ENCODE data around the gene KIF4A.

KIF4A gene

DNA sequence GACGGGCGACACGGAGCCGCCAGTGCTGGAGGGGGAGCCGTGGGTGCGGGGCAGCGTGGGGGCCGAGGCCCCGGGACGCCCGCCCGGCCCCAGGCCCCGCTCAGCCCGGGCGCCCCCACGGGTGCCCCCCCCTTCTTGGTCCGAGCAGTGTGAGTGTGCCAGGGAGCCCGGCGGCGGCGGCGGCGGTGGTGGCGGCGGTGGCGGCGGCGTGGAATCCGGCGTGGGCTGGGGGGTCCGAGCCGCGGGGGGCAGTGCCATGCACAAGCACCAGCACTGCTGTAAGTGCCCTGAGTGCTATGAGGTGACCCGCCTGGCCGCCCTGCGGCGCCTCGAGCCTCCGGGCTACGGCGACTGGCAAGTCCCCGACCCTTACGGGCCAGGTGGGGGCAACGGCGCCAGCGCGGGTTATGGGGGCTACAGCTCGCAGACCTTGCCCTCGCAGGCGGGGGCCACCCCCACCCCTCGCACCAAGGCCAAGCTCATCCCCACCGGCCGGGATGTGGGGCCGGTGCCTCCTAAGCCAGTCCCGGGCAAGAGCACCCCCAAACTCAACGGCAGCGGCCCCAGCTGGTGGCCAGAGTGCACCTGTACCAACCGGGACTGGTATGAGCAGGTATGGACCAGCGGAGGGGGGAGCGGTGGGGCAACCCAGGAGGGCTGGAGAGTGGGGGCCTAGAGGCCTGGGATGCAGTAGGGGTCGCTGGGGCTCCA is 155.2 kb downstream of the KIF4A start:
- no peak for DNase-seq

DNA sequence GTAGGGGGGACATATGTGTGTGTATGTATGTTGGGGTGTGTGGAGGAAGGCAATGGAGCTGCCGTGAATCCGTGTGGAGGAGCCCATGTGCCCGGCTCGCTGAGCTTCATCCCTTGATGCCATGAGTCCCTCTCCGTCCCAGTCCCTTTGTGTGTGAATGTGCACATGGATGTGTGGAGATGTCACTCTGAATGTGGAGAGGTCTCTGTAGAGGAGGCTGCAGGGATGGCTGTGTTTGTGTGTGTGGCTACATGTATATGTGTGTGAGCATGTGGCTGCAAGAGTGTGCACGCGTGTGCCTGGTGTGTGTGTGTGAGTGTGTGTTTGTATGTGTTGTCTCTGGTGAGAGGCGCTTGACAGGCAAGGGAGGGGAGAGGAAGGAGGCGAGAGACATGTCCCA is 156.0 kb downstream of the KIF4A start:
- DNase-seq = no peak

DNA sequence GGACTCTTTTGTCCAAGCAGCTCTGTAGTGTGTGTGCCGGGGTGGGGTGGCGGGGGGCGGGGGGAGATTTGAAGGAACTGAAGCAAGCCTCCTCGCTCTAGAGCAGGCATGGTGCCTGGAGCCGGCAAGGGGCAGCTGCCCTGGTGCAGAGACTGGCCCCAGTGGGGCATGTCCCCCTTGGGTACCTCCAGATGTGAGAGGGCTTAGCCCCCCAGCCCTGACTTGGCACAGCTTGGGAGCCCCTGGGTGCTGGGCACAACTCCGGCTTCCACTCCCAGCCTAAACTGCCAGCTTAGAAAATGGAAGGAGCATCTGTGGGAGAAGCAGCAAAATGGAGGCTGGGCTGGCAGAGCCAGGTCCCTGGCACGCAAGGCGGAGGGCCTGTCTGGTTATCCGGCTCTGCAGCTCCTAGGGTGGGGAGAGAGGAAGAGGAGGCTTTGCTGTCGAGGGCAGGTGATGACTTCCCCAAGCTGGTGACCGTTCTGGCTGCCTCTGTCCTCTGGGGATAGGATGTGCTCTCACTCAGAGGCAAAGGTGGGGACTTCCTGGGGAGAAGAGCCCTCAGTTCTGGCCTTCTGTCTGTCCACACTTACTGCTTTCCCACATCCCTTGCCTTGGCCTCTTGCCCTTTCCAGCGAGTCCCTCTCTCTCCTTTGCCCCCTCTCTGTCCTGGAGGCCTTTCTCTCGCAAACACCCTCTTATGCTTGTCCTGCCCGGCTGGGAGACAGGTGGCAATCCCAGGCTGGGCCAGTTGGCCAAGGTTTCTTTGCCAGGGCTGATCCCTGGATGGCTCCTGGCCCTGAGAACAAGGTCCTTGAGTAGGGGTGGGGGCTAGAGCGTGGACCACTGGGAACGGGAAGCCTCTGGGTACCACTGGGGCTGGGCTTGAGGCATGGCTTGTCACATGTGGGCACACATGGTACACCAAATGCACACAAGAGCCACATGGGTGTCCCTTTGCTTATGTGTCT is 156.8 kb downstream of the KIF4A start:
- DNase-seq = no peak

DNA sequence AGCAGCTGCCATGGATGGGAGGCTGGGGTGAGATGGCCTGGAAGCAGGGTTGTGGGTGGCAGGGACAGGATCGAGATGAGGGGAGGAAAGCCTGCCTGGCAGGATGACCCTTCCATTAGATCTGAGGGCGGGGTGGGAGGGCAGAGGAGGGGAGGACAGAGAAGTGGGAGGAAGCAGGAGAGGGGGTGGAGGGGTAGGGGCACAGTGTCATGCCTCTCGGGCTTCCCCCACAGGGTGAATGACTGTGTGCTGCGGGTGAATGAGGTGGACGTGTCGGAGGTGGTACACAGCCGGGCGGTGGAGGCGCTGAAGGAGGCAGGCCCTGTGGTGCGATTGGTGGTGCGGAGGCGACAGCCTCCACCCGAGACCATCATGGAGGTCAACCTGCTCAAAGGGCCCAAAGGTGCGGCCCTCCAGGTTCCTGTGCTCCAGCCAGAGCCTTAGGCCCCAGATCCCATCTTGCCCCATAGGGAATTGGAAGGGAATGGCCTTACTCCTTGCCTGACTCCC is 159.6 kb downstream of the KIF4A start:
- DNase-seq = no peak

DNA sequence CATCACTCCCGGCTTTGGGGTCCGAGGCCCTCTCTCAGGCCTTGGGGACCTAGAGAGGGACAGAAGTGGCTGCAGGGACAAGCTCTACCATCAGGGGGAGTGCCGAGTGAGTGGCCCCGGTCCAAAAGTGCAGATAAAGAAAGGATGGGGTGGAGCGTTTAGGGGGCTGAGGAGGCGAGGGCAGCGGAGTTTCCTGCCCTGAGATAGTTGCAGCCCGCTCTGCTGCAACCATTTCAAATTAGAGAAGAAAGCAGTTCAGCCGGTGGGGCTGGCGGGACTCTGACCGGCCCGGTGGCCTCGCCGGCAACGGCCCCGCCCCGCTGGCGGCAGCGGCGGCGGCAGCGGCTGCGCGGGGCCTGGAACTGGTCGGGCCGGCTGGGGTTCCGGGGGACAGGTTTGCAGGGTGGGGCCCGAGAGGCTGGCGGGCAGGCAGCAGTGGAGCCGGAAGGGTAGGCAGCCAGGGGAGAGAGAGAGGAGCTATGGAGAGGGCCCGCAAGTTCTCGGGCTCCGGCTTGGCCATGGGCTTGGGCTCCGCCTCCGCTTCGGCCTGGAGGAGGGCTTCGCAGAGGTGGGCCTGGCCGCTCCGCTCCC is 162.3 kb downstream of the KIF4A start:
- DNase-seq = peak; percentile 83

DNA sequence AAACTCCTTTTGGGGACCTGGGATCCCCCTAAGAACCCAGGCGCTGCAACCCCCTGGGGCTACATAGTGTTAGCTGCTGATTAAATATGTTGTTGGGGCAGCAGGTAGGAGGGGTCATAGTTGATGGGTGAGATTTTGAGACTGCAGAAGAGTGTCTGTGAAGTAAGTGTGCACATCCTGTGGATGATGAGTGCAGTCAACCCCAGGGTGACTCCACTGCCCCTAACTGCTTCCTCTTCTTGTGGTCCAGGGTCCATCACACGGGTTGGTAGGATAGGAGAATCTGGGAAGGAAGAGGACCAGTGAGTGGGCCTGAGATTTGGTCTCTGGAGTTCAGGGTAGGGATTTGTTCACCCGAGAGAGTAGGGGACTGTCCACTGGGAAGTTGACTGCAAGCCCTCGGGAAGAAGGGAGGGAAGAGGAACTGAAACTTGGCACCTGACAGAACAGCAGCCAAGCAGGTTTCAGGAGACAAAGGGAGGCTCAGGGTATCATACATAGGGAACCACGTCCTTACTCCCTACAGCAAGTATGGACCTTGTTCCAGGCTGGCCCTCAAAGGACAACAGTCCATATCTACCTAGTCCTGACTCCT is 163.2 kb downstream of the KIF4A start:
- no peak for DNase-seq

DNA sequence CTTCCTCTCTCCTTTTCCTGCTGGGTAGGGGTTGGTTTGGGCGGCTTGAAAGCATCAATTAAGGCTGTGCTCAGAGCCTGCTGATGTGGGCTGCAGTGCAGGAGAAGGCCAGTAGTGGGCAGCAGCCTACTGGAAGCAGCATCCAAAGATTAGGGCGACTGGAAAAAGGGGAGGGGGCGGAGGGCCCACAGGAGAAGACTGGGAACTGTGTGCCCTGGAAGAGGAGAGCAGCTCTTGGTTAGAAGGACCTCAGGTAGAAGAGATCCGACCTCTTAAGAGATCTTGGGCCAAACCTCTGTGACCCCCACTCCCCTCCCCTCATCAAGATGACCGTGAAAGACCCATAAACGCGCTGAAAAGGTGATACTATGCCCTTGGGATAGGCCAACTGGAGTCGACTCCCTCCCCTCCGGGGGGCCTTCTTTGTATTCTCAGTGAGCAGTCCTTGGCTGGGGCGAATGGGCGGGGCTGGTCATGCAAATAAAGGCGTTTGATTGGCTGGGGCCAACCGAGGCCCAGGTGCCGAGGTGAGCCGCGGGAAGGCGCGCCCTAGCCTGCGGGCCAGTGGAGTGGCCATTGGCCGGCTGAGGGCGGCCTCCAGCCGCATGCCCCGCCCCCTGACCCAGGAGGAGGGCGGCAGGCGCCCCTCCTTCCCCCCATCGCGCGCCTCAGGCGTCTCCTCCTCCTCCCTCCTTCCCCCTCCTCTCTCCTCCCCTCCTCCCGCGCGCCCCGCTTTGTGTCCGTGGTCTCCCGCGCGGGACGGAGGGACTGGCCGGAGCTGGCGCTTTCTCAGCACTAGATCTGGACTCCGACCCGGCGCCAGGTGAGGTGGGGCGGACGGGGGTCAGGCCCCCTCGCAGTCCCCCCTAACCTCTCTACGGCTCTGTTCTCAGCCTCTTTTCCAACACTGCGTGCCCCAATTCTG is 164.8 kb downstream of the KIF4A start:
- peak; percentile 90 for DNase-seq

DNA sequence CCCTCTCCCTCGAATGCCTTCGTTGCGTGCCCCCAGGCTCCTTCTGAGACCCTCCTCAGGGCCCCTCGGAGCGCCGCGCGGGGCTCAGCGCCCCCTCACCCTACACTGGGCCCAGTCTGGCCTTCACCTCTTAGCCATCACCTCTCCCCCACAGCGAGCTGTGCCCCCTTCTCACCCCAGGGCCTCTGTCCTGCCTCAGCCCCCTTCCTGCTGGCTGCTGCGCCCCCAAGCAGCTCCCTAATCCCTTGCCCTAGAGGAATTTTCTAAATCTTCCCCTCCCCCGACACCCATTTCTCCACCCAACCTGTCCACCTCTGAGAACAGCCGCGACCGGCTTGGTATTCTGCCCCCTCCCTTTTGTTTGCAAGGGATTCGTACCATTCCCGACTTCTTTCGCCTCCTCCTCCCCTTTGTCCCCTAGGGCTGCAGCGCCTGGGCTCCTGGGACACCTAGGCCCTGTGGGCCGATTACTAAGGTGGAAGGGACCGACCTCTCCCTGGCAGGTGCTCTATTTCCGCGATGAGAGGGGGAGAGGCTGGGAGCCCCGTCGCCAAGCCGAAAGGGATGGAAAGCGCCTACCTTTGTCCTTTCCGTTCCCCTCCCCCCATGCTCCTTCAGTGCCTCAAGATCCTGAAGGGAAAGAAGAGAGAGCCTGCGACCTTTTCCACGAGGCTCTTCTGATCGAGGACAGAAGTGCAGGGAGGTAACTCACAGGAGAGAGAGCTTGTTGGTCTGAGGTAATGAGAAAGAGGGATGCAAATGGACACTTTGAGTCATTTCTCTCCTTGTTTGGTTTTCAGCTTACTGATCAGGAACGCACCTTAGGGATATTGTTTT is 165.7 kb downstream of the KIF4A start:
- peak; percentile 4 for DNase-seq

DNA sequence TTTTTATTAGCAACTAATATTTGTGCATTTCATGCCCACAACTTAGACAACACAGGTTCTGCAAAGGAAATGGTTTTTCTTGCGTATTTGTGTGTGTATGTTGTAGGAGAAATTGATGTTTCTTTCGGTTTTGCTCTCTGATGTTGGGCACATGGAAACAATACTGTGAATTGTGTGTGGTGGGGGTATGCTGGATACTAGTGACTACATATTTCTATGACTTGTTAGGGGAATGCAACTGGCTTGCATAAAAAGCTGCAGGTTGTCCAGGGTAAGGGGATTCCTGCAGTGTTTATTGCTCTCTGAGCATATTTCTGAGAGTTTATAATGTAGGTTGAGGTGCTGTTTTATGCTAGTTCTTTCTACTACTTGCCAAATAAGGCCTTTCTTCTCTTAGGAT is 166.4 kb downstream of the KIF4A start:
- no peak for DNase-seq

DNA sequence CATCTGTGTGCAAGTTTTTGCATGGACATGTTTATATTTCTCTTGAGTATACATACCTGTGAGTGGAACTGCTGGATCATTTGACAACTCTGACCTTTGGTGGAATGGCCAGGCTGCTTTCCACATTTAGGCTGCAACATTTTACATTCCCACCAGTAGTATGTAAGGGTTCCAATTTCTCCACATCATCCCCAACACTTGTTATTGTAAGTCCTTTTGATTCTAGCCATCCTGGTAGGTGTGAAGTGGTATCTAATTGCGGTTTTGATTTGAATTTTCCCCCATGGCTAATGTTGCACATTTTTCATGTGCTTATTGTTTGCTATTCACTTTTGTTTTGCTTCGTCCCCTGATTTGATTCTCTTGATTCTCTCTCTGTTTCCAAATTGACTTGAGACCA is 171.1 kb downstream of the KIF4A start:
- DNase-seq = no peak

DNA sequence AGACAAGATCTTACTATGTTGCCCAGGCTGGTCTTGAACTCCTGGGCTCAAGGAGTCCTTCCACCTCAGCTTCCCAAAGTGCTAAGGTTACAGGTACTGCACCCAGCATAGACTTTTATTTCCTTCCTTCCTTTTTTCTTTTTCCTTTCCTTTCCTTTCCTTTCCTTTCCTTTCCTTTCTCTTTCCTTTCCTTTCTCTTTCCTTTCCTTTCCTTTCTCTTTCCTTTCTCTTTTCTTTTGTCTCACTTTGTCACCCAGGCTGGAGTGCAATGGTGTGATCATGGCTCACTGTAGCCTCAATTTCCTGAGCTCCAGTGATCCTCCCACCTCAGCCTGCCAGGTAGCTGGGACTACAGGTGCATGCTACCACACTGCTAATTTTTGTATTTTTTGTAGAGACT is 174.1 kb downstream of the KIF4A start:
- no peak for DNase-seq

DNA sequence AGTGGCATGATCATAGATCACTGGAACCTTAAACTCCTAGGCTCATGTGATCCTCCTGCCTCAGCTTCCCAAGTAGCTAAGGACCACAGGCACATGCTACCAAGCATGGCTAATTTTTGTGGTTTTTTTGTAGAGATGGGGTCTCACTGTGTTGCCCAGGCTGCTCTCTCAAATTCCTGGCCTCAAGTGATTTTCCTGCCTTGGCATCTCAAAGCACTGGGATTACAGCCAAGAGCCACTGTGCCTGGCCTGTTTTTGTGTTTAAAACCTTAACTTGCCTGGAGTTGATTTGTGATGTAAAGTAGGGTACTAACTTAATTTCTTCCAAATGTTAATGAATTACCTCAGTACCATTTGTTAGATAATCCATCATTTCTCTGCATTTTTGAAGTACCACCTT is 177.1 kb downstream of the KIF4A start:
- DNase-seq = no peak

DNA sequence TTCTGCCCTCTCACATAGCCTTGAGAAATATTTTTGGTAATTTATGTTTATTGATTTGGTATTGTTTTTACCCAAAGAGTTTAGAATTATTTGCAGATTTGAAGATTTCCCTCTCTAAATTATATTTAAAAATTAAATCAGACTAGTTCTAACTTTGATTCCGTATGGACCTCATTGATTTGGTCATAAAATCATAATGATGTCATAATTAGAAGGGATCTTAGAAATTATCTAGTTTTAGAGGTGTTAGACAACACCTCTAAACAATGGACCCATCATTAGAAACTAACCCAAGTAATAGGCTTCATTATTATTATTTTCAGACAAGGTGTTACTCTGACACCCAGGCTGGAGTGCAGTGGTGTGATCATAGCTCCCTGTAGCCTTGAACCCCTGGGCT is 178.8 kb downstream of the KIF4A start:
- no peak for DNase-seq

Data from NCI-H510A treated with DMSO at 0.1 percent for 48 hours (cell line).